Limb (tissue), 2 donors: ENCODE measurements around the gene ST3GAL3.
A peak's percentile ranks its signal among the peaks of the same experiment; 100 is the strongest.
"Not testable (repeated sequence)": the region's sequence is repeated elsewhere in the genome, so short reads cannot be mapped to it uniquely, and the experiment has no call there.

Source experiments
- DNase-seq, 2 donors: peaks; one replicate each; pipeline ENCODE4 v3.0.0-alpha.2; 2016; ENCODE audit errors: extremely low spot score in 2 of 2

Gene ST3GAL3

GRCh38 chr1:43817304-43817939, 110.1 kb downstream of the ST3GAL3 start:
- no peak for DNase-seq

GRCh38 chr1:43818691-43819090, 111.4 kb downstream of the ST3GAL3 start:
- DNase-seq = no peak

- DNase-seq = no peak
These were observed 112.0 kb downstream of the ST3GAL3 start for GRCh38 chr1:43819357-43819756.

GRCh38 chr1:43821471-43821870, 114.1 kb downstream of the ST3GAL3 start:
- no peak for DNase-seq

- no peak for DNase-seq
These were observed 114.8 kb downstream of the ST3GAL3 start for GRCh38 chr1:43822040-43822690.

GRCh38 chr1:43824795-43825194, 117.5 kb downstream of the ST3GAL3 start:
- DNase-seq = no peak

- DNase-seq = no peak
These were observed 121.2 kb downstream of the ST3GAL3 start for GRCh38 chr1:43828574-43828973.

GRCh38 chr1:43830802-43831201, 123.5 kb downstream of the ST3GAL3 start:
- no peak for DNase-seq

GRCh38 chr1:43831851-43832250, 124.5 kb downstream of the ST3GAL3 start:
- DNase-seq = no peak

GRCh38 chr1:43832255-43832654, 124.9 kb downstream of the ST3GAL3 start:
- no peak for DNase-seq

- no peak for DNase-seq
These were observed 125.7 kb downstream of the ST3GAL3 start for GRCh38 chr1:43832998-43833397.

- DNase-seq = not testable (repeated sequence)
These were observed 126.6 kb downstream of the ST3GAL3 start for GRCh38 chr1:43833902-43834279.

GRCh38 chr1:43834280-43835081, 127.1 kb downstream of the ST3GAL3 start:
- no peak for DNase-seq

GRCh38 chr1:43835082-43836021, 128.0 kb downstream of the ST3GAL3 start:
- no peak for DNase-seq

GRCh38 chr1:43836267-43836951, 129.1 kb downstream of the ST3GAL3 start:
- DNase-seq = peak; percentile 10 to 86

GRCh38 chr1:43839056-43839455, 131.7 kb downstream of the ST3GAL3 start:
- DNase-seq = no peak

- DNase-seq = no peak
These were observed 134.2 kb downstream of the ST3GAL3 start for GRCh38 chr1:43841321-43842174.

- no peak for DNase-seq
These were observed 134.8 kb downstream of the ST3GAL3 start for GRCh38 chr1:43842175-43842498.

- no peak for DNase-seq
These were observed 136.3 kb downstream of the ST3GAL3 start for GRCh38 chr1:43843684-43844083.

GRCh38 chr1:43844114-43844513, 136.8 kb downstream of the ST3GAL3 start:
- DNase-seq = no peak
